Measurements from ENCODE around the gene BCR.

The BCR gene

GRCh38 chr22:23178512-23179254, 1.6 kb upstream of the BCR start:
- peak; percentile 86 for DNase-seq

- DNase-seq: peak; percentile 62
Observed at GRCh38 chr22:23179381-23180299, 669 bp upstream of the BCR start.

GRCh38 chr22:23180893-23181720, 798 bp downstream of the BCR start:
- DNase-seq: peak; percentile 73

GRCh38 chr22:23181721-23182308, 1.5 kb downstream of the BCR start:
- peak; percentile 67 for DNase-seq

GRCh38 chr22:23182309-23183060, 2.2 kb downstream of the BCR start:
- peak; percentile 82 for DNase-seq

GRCh38 chr22:23183061-23183698, 2.9 kb downstream of the BCR start:
- no peak for DNase-seq

- DNase-seq: no peak
Observed at GRCh38 chr22:23184100-23184763, 3.9 kb downstream of the BCR start.

- no peak for DNase-seq
Observed at GRCh38 chr22:23184764-23185113, 4.4 kb downstream of the BCR start.

- DNase-seq: no peak
Observed at GRCh38 chr22:23187211-23187610, 6.9 kb downstream of the BCR start.

- no peak for DNase-seq
Observed at GRCh38 chr22:23187871-23188700, 7.8 kb downstream of the BCR start.

GRCh38 chr22:23190526-23190925, 10.2 kb downstream of the BCR start:
- DNase-seq: no peak

GRCh38 chr22:23192133-23192532, 11.8 kb downstream of the BCR start:
- DNase-seq: no peak

- DNase-seq: no peak
Observed at GRCh38 chr22:23192558-23192957, 12.2 kb downstream of the BCR start.

GRCh38 chr22:23193196-23193827, 13.0 kb downstream of the BCR start:
- no peak for DNase-seq

GRCh38 chr22:23193882-23194281, 13.6 kb downstream of the BCR start:
- no peak for DNase-seq

GRCh38 chr22:23196165-23196564, 15.9 kb downstream of the BCR start:
- DNase-seq: no peak

GRCh38 chr22:23197836-23198235, 17.5 kb downstream of the BCR start:
- DNase-seq: no peak

- no peak for DNase-seq
Observed at GRCh38 chr22:23199159-23199558, 18.9 kb downstream of the BCR start.

GRCh38 chr22:23200898-23201297, 20.6 kb downstream of the BCR start:
- no peak for DNase-seq
